RWPE2 (cell line): ENCODE results near the gene FBXL15.

ENCODE experiments used
- ATAC-seq: fragments of 200-7000 bp; cut with Tn5 transposase; 3 replicates; pipeline ENCODE4 v1.9.1; 2021; ENCODE audit warnings: low read depth
- DNase-seq: peaks from one replicate; pipeline ENCODE4 v3.0.0-alpha.2; 2020; ENCODE audit warnings: low spot score
- H3K27ac ChIP-seq: fragments of 450-650 bp; 2 replicates; pipeline ENCODE4 v1.5.1; 2017; ENCODE audit warnings: mild to moderate bottlenecking; ENCODE audit not compliant: poor library complexity, severe bottlenecking
- H3K27me3 ChIP-seq: fragments of 250-450 bp; sonication (Bioruptor Pico); 2 replicates; pipeline ENCODE4 v1.5.1; 2021; ENCODE audit warnings: mild to moderate bottlenecking, moderate library complexity; ENCODE audit not compliant: insufficient read depth, poor library complexity, severe bottlenecking
- H3K36me3 ChIP-seq: fragments of 250-450 bp; sonication (Bioruptor Pico); 2 replicates; pipeline ENCODE4 v1.5.1; 2020; ENCODE audit warnings: low read depth, mild to moderate bottlenecking, moderate library complexity
- H3K4me1 ChIP-seq: fragments of 250-450 bp; sonication (Bioruptor Pico); 2 replicates; pipeline ENCODE4 v1.5.1; 2021; ENCODE audit warnings: mild to moderate bottlenecking, moderate library complexity; ENCODE audit not compliant: insufficient read depth, poor library complexity, severe bottlenecking
- H3K4me3 ChIP-seq: fragments of 250-450 bp; sonication (Bioruptor Pico); 2 replicates; pipeline ENCODE4 v1.5.1; 2021; ENCODE audit warnings: mild to moderate bottlenecking, moderate library complexity; ENCODE audit not compliant: severe bottlenecking
- H3K9me3 ChIP-seq: fragments of 250-450 bp; sonication (Bioruptor Pico); 2 replicates; pipeline ENCODE4 v1.5.1; 2021; ENCODE audit warnings: mild to moderate bottlenecking, moderate library complexity; ENCODE audit not compliant: severe bottlenecking
- TF ChIP-seq, protein P1 (sequence below): fragments of 450-650 bp; IDR thresholded peaks from one replicate; pipeline ENCODE4 v1.5.1; 2017; ENCODE audit warnings: mild to moderate bottlenecking, moderate library complexity; ENCODE audit not compliant: poor library complexity, severe bottlenecking

FBXL15 gene

DNA sequence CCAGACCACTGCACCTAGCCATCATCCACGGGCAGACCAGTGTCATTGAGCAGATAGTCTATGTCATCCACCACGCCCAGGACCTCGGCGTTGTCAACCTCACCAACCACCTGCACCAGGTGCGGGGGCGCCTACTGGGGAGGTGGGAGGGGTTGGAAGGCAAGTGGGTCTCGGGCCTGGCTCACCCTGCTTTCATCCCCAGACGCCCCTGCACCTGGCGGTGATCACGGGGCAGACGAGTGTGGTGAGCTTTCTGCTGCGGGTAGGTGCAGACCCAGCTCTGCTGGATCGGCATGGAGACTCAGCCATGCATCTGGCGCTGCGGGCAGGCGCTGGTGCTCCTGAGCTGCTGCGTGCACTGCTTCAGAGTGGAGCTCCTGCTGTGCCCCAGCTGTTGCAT, 20.6 kb upstream of the FBXL15 start:
- DNase-seq = no peak
- no peak overlapping the region for H3K27ac ChIP-seq
- ATAC-seq = no peak
- no peaks in the 10 kb centered on the region for H3K27me3 ChIP-seq
- H3K9me3 ChIP-seq = no peaks in the 10 kb centered on the region
- peaks cover 12% of the 10 kb centered on the region for H3K4me1 ChIP-seq
- H3K4me3 ChIP-seq = no peak overlapping the region
- H3K36me3 ChIP-seq = peaks cover 27% of the 10 kb centered on the region
- TF ChIP-seq, protein P1, sequence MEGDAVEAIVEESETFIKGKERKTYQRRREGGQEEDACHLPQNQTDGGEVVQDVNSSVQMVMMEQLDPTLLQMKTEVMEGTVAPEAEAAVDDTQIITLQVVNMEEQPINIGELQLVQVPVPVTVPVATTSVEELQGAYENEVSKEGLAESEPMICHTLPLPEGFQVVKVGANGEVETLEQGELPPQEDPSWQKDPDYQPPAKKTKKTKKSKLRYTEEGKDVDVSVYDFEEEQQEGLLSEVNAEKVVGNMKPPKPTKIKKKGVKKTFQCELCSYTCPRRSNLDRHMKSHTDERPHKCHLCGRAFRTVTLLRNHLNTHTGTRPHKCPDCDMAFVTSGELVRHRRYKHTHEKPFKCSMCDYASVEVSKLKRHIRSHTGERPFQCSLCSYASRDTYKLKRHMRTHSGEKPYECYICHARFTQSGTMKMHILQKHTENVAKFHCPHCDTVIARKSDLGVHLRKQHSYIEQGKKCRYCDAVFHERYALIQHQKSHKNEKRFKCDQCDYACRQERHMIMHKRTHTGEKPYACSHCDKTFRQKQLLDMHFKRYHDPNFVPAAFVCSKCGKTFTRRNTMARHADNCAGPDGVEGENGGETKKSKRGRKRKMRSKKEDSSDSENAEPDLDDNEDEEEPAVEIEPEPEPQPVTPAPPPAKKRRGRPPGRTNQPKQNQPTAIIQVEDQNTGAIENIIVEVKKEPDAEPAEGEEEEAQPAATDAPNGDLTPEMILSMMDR = no peak

DNA sequence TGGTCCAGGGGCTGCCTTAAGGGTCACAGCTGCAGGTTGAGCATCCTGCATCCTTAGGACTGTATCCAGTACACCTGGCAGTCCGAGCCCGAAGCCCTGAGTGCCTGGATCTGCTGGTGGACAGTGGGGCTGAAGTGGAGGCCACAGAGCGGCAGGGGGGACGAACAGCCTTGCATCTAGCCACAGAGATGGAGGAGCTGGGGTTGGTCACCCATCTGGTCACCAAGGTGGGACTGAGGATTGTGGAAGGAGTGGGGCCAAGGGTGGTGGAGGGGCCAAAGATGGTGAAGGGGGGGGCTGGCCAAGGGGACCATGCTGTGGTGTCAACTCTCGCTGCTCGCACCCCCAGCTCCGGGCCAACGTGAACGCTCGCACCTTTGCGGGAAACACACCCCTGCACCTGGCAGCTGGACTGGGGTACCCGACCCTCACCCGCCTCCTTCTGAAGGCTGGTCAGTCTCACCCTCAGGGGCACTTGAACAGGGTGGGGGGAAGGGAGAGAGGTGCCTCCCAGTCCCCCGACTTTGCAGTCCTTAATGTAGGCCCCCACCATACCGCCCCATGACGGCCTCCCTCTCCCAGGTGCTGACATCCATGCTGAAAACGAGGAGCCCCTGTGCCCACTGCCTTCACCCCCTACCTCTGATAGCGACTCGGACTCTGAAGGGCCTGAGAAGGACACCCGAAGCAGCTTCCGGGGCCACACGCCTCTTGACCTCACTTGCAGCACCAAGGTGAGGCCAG, 19.9 kb upstream of the FBXL15 start:
- DNase-seq (no peak), ATAC-seq (no peak)
- Histone ChIP-seq H3K36me3 (peaks cover 27% of the 10 kb centered on the region), H3K4me1 (peaks cover 12% of the 10 kb centered on the region), H3K4me3 (no peak overlapping the region), H3K27ac (peak overlapping the region; percentile 53), H3K27me3 (no peaks in the 10 kb centered on the region), H3K9me3 (no peaks in the 10 kb centered on the region)
- TF ChIP-seq, protein P1 = no peak

DNA sequence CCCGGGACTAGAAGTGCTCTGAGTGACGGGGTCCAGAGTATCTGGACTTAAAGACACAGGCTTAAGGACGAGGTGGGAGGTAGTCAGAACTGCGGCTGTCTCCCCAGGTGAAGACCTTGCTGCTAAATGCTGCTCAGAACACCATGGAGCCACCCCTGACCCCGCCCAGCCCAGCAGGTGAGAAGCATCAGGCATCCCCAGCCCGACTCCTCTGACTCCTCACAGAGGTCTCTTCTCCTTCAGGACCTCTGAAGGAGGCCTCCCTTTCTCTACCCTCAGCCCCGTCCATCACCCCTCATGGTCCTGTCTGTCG, 19.3 kb upstream of the FBXL15 start:
- Histone ChIP-seq H3K9me3 (no peaks in the 10 kb centered on the region), H3K27me3 (no peaks in the 10 kb centered on the region), H3K36me3 (peaks cover 27% of the 10 kb centered on the region), H3K27ac (peak overlapping the region; percentile 53), H3K4me1 (peaks cover 12% of the 10 kb centered on the region), H3K4me3 (no peak overlapping the region)
- TF ChIP-seq, protein P1 = no peak
- ATAC-seq (no peak), DNase-seq (no peak)

DNA sequence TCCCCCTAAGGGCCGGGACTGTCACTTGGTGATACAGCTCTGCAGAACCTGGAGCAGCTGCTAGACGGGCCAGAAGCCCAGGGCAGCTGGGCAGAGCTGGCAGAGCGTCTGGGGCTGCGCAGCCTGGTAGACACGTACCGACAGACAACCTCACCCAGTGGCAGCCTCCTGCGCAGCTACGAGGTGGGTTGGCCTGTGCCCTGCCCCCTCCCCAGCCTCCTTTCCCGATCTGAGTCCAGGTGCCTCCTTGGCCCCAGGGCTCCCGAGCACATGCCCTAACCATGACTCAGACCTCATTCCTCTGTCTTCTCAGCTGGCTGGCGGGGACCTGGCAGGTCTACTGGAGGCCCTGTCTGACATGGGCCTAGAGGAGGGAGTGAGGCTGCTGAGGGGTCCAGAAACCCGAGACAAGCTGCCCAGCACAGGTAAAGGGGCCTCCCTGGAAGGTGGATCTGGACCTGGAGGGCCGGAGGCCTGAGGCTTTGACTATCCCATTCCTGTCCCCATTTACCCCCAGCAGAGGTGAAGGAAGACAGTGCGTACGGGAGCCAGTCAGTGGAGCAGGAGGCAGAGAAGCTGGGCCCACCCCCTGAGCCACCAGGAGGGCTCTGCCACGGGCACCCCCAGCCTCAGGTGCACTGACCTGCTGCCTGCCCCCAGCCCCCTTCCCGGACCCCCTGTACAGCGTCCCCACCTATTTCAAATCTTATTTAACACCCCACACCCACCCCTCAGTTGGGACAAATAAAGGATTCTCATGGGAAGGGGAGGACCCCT, 18.7 kb upstream of the FBXL15 start:
- Histone ChIP-seq H3K4me1 (peaks cover 12% of the 10 kb centered on the region), H3K36me3 (peaks cover 23% of the 10 kb centered on the region), H3K4me3 (no peak overlapping the region), H3K27ac (peak overlapping the region; percentile 53), H3K9me3 (no peaks in the 10 kb centered on the region), H3K27me3 (no peaks in the 10 kb centered on the region)
- peak; percentile 95 for DNase-seq
- TF ChIP-seq, protein P1 = no peak
- peak; percentile 77 for ATAC-seq

DNA sequence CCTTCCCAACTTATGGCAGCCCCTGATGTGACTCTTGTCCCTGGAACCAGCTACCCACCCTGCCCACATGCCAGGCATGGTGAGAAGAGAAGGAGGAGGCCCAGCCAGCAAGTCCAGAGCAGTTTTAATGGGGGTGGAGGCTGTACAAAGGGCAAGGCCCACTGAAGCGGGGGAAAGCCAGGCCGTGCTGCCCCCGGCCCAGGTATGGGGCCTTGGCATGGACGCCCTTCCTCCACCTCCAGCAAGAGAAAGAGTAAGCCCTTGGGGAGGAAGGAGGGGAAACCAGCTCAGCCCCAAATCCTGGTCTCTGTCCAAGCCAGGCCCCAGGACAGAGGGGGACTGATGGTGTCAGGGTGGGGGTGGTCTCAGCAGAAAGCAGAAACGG, 18.1 kb upstream of the FBXL15 start:
- ATAC-seq = no peak
- Histone ChIP-seq H3K27ac (peak overlapping the region; percentile 53), H3K9me3 (no peaks in the 10 kb centered on the region), H3K4me1 (peaks cover 12% of the 10 kb centered on the region), H3K36me3 (peaks cover 21% of the 10 kb centered on the region), H3K4me3 (no peak overlapping the region), H3K27me3 (no peaks in the 10 kb centered on the region)
- TF ChIP-seq, protein P1 = no peak
- DNase-seq = no peak
